ENCODE measurements around the gene NUP50.

The NUP50 gene

DNA sequence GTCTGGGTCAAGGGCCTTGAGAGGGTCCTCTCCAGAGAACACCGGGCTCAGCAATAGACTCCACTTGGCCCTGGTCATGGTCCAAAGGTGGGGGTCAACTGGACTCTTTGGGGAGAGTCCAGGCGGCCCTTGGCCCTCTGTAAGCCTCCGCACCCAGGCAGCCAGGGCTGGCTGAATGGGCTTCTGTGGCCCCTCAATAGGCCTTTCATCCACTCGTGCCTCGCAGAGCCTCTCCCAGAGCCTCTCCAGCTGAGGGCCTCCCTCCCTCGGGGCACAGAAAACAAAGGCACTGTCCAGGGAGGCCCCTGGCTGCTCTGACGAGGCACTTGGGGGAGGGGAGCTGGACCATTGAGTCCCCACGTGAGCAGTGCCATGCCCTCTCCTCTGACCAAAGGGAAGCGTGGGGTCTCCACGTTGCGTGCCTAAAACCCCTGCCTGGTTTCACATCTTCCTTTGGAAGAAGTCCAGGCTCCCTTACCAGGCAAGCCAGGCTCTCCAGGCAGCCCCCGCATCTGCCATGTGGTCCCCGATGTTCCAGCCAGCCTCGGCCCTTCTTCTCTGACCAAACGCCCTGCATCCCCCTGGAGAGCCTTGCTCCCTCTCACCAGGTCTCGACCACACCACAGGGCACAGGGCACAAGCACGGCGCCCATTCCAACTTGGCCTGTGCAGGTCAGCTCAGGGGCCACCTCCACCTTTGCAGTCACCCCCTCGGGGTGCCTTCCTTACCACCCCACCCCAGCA is 61.4 kb downstream of the NUP50 start:
- TF ChIP-seq REST (IDR thresholded peaks at IDR 0.05; ENCODE audit: insufficient read depth in 1 of 2, low read depth in 2 of 2, low read length in 2 of 2) (no peak), FOXP2 (optimal IDR thresholded peaks at IDR 0.05; ENCODE audit: borderline replicate concordance, extremely low read depth, extremely low read length, insufficient read depth) (no peak)

GRCh38 chr22:45225732-45226502 is 62.2 kb downstream of the NUP50 start:
- TF ChIP-seq FOXP2 (optimal IDR thresholded peaks at IDR 0.05; ENCODE audit: borderline replicate concordance, extremely low read depth, extremely low read length, insufficient read depth) (no peak), REST (IDR thresholded peaks at IDR 0.05; ENCODE audit: insufficient read depth in 1 of 2, low read depth in 2 of 2, low read length in 2 of 2) (no peak)

- TF ChIP-seq POLR2AphosphoS5 (IDR thresholded peaks at IDR 0.05; ENCODE audit: low read depth, low read length) (no peak), TAF1 (IDR thresholded peaks at IDR 0.05; ENCODE audit: borderline replicate concordance, insufficient read depth, low read length) (no peak), FOXP2 (optimal IDR thresholded peaks at IDR 0.05; ENCODE audit: borderline replicate concordance, extremely low read depth, extremely low read length, insufficient read depth) (no peak), REST (IDR thresholded peaks at IDR 0.05; ENCODE audit: insufficient read depth in 1 of 2, low read depth in 2 of 2, low read length in 2 of 2) (no peak), SIN3A (IDR thresholded peaks at IDR 0.05; ENCODE audit: borderline replicate concordance, insufficient read depth, low read length) (no peak)
Measured at GRCh38 chr22:45226503-45227186, 62.9 kb downstream of the NUP50 start.

DNA sequence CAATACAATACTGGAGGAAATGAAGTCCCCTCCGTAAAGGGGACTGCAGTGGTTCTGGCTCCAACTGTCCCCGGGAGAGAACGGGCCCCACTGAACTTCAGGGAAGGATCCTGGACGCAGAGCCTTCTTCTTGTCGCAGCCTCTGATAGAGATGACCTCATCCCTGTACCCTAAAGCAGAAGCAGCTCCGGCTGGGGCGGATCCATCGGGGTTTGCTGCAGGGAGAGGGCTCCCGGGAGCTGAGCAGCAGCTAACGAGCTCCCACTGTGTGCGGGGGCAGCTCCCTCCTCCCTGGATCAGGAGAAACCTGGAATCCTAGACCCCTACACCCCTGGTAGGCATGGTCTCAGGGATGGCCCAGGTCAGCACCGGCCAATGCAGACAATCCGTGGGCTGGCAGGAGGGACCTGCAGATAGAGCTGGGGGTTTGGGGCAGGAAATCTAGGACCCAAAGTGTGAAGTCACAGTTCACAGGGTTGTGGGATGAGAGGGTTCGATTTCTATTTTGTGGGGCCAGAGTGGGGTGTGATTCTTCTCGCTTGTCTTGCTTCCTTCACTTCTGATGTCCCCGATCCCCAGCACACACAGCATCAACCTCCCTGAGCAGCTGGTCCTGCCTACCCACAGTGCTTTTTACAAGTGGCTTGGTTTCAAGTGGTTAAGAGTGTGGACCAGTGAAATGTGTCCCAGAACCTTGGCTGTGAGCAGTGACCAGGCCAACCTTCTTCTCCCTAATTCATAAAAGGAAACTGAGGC is 64.1 kb downstream of the NUP50 start:
- TF ChIP-seq SIN3A (IDR thresholded peaks at IDR 0.05; ENCODE audit: borderline replicate concordance, insufficient read depth, low read length) (no peak), REST (IDR thresholded peaks at IDR 0.05; ENCODE audit: insufficient read depth in 1 of 2, low read depth in 2 of 2, low read length in 2 of 2) (no peak)
